Thymus (tissue), 11 donors: ENCODE results near the gene ST8SIA3. TPM values are rescaled to one million over a fixed set of nuclear protein-coding genes. Genes with fewer than 3 reads are reported as not detected.

Experiments used
- DNase-seq, 9 donors: peaks; one replicate each; pipeline ENCODE4 v3.0.0-alpha.2; 2013; ENCODE audit warnings: low spot score in 9 of 9, low read depth in 6 of 9, missing footprints in 1 of 9
- H3K27ac ChIP-seq, 2 donors: one replicate each; pipeline ENCODE4 v1.5.1; 2013; ENCODE audit warnings: control low read depth in 1 of 2, low read depth in 1 of 2, low read length in 1 of 2, mild to moderate bottlenecking in 1 of 2, moderate library complexity in 1 of 2
- H3K27me3 ChIP-seq, 2 donors: one replicate each; pipeline ENCODE4 v1.5.1; 2013; ENCODE audit warnings: low read length in 1 of 2; ENCODE audit not compliant: control insufficient read depth in 2 of 2, insufficient read depth in 1 of 2
- H3K36me3 ChIP-seq, 2 donors: one replicate each; pipeline ENCODE4 v1.5.1; 2013; ENCODE audit warnings: low read length in 1 of 2, mild to moderate bottlenecking in 1 of 2, moderate library complexity in 1 of 2; ENCODE audit not compliant: control insufficient read depth in 2 of 2, insufficient read depth in 2 of 2
- H3K4me1 ChIP-seq, 2 donors: one replicate each; pipeline ENCODE4 v1.5.1; 2013; ENCODE audit warnings: low read length in 2 of 2; ENCODE audit not compliant: control insufficient read depth in 2 of 2, insufficient read depth in 2 of 2
- H3K4me3 ChIP-seq, 2 donors: one replicate each; pipeline ENCODE4 v1.5.1; 2013; ENCODE audit warnings: low read length in 2 of 2, control low read depth in 1 of 2, mild to moderate bottlenecking in 1 of 2
- H3K9me3 ChIP-seq, 2 donors: one replicate each; pipeline ENCODE4 v1.5.1; 2013; ENCODE audit warnings: low read length in 1 of 2, mild to moderate bottlenecking in 1 of 2; ENCODE audit not compliant: control insufficient read depth in 2 of 2, insufficient read depth in 1 of 2
- WGBS: extraction: QIAGEN DNeasy Blood & Tissue Kit; methylation state at CpG from one replicate; pipeline ENCODE4 v1.1.7; 2013; 5-methylcytosine and 5-hydroxymethylcytosine counted together
- polyA plus RNA-seq: library from polyadenylated mRNA; stranded (reverse); fragments of 200-250 nt; gene quantifications from one replicate; pipeline ENCODE4 v1.2.3, GENCODE V29; 2013
- total RNA-seq: library from RNA; stranded (reverse); fragments of 120-200 nt; gene quantifications from one replicate; pipeline ENCODE4 v1.2.4, GENCODE V29; 2013
- donor health status: healthy.

The ST8SIA3 gene
- total and polyA plus RNA-seq, 2 donors, result 0.05 to 0.09 TPM

DNA sequence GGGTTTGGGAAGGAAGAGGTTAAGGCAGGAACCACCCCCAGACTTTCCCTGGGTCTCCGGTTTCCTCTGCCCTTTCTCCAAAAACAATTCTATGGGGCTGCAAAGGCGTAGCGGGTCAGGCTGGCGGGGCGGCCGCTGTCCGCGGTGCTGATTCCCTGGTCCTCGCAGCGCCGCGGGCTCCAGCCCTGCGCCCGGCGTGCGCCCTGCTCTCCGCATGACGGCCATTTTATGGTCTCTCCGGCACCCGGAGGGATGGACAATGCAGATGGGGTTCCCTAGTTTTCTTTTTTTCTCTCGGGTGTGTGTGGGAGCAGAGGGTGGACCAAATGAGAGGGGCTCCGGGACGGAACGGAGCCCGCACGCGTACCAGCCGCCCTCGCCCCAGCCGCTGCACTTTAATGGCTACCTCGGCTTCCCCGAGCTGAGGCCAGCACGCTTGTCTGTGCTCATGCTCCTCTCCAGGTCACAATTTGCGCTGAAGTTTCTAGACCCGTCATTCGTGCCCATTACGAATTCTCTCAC, 1.6 kb downstream of the ST8SIA3 start:
- Histone ChIP-seq H3K36me3 (no peaks in the 10 kb centered on the region), H3K27me3 (peaks cover 35 to 45% of the 10 kb centered on the region in 2 donors), H3K27ac (no peak overlapping the region), H3K4me1 (no peaks in the 10 kb centered on the region), H3K4me3 (no peak overlapping the region), H3K9me3 (peaks cover 0 to 8% of the 10 kb centered on the region in 2 donors)
- WGBS, result 13% methylated on average over 37 of the region's 37 CpGs
- peak in 4 of 9 donors; percentile 3 to 36 (median 26) for DNase-seq

DNA sequence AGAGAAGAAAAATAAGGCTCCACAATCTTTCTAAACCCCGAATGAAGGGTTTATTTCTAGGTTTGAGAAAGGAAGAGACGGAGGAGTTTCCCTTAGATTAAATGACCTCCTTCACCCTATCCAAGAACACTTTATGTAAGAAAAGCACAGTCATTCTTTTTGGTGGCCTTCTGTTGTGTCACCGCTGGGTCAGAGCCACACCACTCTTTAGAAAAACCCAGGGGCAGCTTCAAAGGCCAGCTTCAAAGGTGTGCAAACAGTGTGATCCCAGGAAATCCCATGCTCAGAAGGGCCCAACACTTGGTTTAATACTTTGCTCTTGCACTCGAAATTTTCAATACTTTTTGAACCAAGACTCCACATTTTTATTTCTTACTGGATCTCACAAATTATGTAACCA, 7.1 kb downstream of the ST8SIA3 start:
- Histone ChIP-seq H3K4me1 (no peaks in the 10 kb centered on the region), H3K9me3 (no peaks in the 10 kb centered on the region), H3K27me3 (peaks cover under 1 to 6% of the 10 kb centered on the region in 2 donors), H3K27ac (no peak overlapping the region), H3K4me3 (no peak overlapping the region), H3K36me3 (no peaks in the 10 kb centered on the region)
- WGBS, result 79% methylated on average over 4 of the region's 4 CpGs
- no peak for DNase-seq

DNA sequence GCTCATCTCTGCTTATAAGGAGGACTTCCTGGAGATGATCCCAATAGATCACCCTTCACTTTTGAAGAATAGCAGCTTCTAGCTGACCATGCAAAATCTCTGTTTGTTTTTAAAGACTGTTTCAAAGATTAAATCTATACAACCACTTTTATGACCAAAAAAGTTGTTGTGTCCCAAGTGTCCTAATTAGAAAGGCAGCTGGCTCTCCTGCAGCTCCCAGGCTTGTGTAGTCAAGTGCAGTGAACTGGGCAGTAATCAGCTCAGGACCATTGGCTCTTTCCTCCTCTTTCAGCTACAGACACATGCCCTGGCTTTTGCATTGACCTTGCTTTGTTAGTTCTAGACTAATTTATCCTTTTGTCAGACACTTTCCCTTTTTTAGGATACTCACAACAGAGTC, 10.4 kb downstream of the ST8SIA3 start:
- no peak for DNase-seq
- Histone ChIP-seq H3K4me3 (no peak overlapping the region), H3K4me1 (no peaks in the 10 kb centered on the region), H3K9me3 (no peaks in the 10 kb centered on the region), H3K27ac (no peak overlapping the region), H3K27me3 (no peaks in the 10 kb centered on the region), H3K36me3 (no peaks in the 10 kb centered on the region)

DNA sequence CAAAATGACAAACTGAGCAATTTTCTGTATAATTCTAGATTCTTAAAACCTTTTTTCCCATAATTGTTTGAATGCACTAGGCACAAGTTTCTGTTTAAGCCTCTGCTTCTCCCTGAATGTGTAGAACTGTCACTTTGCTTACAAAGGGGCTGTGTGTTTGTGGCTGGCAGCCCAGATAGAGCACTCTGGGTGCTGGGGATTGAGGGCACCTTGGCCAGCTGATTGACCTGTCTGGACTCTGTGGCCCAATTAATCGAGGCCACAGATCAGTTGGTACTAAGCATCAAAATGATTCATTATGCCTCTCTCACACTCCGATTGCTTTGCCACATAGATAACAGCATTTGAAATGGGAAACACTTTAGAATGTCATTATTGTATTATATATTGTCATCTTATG, 12.1 kb downstream of the ST8SIA3 start:
- Histone ChIP-seq H3K4me1 (no peaks in the 10 kb centered on the region), H3K27me3 (no peaks in the 10 kb centered on the region), H3K4me3 (no peak overlapping the region), H3K9me3 (no peaks in the 10 kb centered on the region), H3K36me3 (no peaks in the 10 kb centered on the region), H3K27ac (no peak overlapping the region)
- 64% methylated on average over 2 of the region's 2 CpGs for WGBS
- no peak for DNase-seq

DNA sequence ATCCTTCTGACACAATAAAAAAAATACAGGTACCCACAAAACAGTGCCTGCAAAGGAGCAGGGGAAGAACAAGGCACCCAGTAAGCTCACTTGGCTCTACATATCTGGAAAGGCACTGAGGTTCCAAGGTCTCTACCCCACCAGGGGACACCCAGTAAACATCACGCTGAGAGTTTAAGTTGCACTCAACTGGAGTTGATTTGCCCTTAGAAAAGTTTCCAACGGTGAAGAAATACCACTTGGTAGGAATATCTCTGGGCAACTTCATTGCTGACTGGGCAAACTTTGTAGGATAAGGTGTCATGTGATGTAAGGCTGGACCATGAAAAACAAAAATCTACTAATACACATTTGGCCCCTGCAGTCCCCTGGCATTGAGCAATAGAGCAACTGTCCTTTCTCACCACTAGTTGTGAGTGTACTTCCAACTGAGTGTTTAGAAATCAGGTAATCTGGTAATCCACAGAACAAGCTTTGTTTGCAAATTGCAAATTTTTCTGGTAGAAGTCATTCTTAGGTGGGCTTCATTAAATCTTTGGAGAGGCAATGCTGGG, 14.2 kb downstream of the ST8SIA3 start:
- Histone ChIP-seq H3K27ac (no peak overlapping the region), H3K4me1 (no peaks in the 10 kb centered on the region), H3K27me3 (no peaks in the 10 kb centered on the region), H3K9me3 (no peaks in the 10 kb centered on the region), H3K36me3 (no peaks in the 10 kb centered on the region), H3K4me3 (no peak overlapping the region)
- DNase-seq, result no peak
- WGBS, result 90% methylated on average over 2 of the region's 2 CpGs

DNA sequence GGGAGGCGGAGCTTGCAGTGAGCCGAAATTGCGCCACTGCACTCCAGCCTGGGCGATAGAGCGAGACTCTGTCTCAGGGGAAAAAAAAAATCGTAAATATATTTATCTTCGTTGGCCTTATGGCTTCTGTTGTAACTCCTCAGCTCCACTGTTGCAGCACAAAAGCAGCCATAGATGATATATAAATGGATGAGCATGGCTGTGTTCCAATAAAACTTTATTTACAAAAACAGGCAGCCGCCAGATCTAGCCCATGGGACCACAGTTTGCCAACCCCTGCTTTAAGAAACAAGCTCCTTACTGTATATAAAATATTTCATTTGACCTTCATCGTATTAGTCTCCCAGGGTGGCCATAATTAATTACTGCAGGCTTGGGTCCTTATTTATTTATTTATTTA, 20.1 kb downstream of the ST8SIA3 start:
- Histone ChIP-seq H3K4me3 (no peak overlapping the region), H3K4me1 (no peaks in the 10 kb centered on the region), H3K9me3 (no peaks in the 10 kb centered on the region), H3K27me3 (no peaks in the 10 kb centered on the region), H3K27ac (no peak overlapping the region), H3K36me3 (no peaks in the 10 kb centered on the region)
- DNase-seq, result no peak
- 97% methylated on average over 9 of the region's 9 CpGs for WGBS

DNA sequence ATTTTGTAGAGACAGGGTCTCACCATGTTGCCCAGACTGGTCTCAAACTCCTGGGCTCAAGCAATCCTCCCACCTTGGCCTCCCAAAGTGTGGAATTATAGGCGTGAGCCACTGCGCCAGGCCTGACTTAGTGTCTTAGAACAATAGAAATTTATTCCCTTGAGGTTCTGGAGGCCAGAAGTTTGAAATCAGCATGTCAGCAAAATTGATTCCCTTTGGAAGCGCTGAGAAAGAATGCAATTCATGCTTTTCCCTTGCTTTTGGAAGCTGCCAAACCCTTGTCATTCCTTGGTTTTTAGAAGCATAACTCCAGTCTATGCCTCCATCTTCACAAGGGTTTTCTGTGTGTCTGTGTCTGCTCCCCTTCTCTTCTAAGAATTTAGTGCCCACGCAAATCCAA, 20.7 kb downstream of the ST8SIA3 start:
- DNase-seq, result no peak
- no peaks in the 10 kb centered on the region for H3K9me3 ChIP-seq
- no peaks in the 10 kb centered on the region for H3K27me3 ChIP-seq
- no peaks in the 10 kb centered on the region for H3K36me3 ChIP-seq
- no peaks in the 10 kb centered on the region for H3K4me1 ChIP-seq
- 96% methylated on average over 4 of the region's 4 CpGs for WGBS
- H3K27ac ChIP-seq, result no peak overlapping the region
- no peak overlapping the region for H3K4me3 ChIP-seq

DNA sequence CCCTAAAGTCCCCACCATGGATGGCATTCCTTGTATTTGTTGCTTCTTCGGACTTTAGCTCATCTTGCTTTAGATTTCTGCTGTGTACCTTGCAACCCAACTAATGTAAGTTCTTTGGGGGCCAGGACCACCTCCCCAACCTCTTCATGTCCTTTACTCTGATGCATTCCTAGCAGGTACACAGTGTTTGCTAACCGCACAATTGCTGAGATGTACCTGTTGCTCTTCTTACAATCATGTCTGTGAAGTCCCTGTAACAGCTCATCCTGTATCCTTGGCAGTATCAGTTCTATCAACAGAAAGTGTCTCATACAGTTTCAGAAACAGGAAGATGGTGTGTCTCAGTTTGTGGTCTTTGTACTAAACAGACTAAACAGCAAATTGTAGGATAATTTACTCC, 24.1 kb downstream of the ST8SIA3 start:
- H3K36me3 ChIP-seq, result no peaks in the 10 kb centered on the region
- H3K4me1 ChIP-seq, result no peaks in the 10 kb centered on the region
- H3K27ac ChIP-seq, result no peak overlapping the region
- no peak overlapping the region for H3K4me3 ChIP-seq
- no peaks in the 10 kb centered on the region for H3K9me3 ChIP-seq
- no peaks in the 10 kb centered on the region for H3K27me3 ChIP-seq
- no peak for DNase-seq
- WGBS, result 68% methylated on average over 2 of the region's 2 CpGs

DNA sequence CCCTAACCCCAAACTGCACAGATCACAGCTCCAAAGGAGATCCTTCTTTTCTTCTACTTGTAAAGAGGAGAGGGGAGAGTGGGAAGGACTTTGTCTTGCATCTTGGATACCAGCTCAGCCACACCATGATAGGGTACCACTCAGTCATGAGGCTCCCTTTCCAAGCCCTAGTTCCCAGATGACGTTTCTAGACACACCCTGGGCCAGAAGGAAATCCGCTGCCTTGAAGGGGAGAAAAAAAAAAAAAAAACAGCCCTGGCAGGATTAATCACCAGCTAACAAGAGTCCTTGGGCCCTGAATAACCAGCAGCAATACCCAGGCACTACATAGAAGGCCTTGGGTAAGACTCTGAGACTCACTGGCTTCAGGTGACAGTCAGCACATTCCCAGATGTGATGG, 36.9 kb downstream of the ST8SIA3 start:
- Histone ChIP-seq H3K36me3 (no peaks in the 10 kb centered on the region), H3K9me3 (no peaks in the 10 kb centered on the region), H3K27me3 (no peaks in the 10 kb centered on the region), H3K27ac (no peak overlapping the region), H3K4me1 (no peaks in the 10 kb centered on the region), H3K4me3 (no peak overlapping the region)
- DNase-seq, result no peak
- WGBS, result 78% methylated on average over 2 of the region's 2 CpGs

DNA sequence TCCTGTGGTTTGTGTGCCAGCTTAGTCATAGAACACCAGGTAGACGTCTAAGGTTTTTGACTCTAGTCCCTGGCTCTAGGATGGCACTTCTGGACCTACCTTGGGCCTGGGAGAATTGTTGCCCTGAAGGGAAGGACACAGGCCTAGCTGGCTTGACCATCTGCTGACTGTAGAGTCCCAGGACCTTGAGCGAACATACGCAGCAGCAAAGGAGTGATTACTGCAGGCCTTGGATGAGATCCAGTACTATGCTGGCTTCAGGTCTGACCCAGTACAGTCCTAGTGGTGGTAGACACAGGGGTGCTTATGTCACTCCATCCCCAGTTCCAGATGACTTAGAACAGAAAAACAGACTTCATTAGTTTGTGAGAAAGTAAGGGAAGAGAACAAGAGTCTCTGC, 37.7 kb downstream of the ST8SIA3 start:
- Histone ChIP-seq H3K9me3 (no peaks in the 10 kb centered on the region), H3K4me1 (no peaks in the 10 kb centered on the region), H3K36me3 (no peaks in the 10 kb centered on the region), H3K27ac (no peak overlapping the region), H3K27me3 (no peaks in the 10 kb centered on the region), H3K4me3 (no peak overlapping the region)
- no peak for DNase-seq
- WGBS, result 76% methylated on average over 3 of the region's 3 CpGs
